NCI-H1436 treated with DMSO at 0.1 percent for 48 hours (cell line): Measurements from ENCODE around the gene TMEM243.
"Not testable (repeated sequence)": the region's sequence is repeated elsewhere in the genome, so short reads cannot be mapped to it uniquely, and the experiment has no call there.

Experiments
- DNase-seq: peaks from one replicate; lab custom pipeline; 2025; lab: John Stamatoyannopoulos, UW

TMEM243 gene, protein sequence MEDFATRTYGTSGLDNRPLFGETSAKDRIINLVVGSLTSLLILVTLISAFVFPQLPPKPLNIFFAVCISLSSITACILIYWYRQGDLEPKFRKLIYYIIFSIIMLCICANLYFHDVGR

DNA sequence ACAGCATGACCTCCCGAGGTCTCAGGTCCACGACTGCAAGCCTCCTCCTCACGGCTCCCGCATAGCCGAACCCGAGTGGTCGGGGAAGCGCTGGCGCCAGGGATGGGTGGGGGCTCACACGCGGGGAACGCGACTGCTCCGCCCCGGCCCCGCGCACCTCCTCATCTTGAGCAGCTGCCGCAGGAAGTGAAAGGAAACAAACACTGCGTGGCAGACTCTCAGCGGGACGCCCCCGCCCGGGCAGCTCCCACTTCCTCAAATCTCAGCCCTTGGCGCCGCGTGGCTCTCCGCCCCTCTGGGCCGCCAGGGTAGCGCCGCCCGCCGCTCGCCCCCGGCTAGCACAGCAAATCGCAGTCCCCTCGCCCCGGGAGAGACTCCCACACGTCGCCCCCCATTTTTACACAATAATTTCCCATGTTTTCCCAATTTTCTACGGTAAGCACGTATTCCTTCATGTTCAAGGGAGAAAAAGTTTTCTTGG, at the start of gene TMEM243:
Gene TMEM243 (minus strand): TSS at position 188 of the 481 bp plus-strand sequence. CDS start 229 bp downstream, outside the sequence.
- DNase-seq: no peak

DNA sequence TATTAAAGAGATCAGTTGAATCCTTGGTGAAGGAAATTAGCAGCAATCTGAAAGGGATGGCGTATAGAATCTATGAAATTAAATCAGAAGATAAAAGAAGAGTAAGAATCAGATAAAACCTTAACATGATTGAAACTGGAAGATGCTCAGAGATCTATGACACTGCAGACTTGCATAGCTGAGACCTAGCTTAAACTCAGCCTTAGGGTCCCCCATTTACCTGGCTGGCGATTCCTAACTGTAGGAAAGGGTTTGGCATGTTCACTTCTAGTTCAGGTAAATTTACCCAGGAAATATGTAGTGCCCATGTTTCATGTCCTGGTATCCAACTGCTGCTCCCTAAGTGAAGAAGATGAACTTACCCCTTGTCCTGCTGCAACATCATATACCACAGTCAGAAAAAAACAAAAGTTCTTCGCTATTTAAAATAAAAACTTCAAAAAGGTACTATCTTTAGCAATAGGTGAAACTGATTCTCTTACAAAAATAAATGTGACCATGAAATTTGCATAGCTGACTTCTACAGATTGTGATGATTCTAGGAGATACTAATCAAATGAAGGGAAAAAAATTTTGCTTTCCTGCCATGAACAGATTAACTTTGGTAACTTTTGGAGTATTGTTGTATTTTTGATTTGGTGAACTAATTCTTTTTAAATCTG, 47.8 kb upstream of the TMEM243 start:
- DNase-seq: no peak

DNA sequence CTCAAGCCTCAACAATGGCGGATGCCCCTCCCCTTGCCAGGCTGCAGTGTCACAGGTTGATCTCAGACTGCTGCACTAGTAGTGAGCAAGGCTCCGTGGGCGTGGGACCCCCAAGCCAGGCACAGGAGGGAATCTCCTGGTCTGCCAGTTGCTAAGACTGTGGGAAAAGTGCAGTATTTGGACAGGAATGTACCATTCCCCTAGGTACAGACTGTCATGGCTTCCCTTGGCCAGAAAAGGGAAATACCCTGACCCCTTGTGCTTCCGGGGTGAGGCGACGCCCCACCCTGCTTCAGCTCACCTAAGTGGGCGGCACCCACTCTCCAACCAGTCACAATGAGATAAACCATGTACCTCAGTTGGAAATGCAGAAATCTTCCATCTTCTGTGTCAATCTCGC, 44.0 kb upstream of the TMEM243 start:
- DNase-seq: no peak

DNA sequence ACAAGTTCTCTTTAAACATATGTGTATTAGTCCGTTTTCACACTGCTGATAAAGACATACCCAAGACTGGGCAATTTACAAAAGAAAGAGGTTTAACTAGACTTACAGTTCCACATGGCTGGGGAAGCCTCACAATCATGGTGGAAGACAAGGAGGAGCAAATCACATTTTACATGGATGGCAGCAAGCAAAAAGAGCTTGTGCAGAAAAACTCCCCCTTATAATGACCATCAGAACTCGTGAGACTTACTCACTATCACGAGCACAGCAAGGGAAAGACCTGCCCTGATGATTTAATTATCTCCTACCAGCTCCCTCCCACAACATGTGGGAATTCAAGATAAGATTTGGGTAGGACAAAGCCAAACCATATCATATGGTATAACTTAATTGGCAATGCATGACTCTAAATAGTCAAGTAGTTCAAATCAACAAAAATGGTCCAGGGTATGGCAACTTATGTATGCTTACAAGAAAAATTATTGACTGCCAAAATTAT, 34.1 kb upstream of the TMEM243 start:
- no peak for DNase-seq

DNA sequence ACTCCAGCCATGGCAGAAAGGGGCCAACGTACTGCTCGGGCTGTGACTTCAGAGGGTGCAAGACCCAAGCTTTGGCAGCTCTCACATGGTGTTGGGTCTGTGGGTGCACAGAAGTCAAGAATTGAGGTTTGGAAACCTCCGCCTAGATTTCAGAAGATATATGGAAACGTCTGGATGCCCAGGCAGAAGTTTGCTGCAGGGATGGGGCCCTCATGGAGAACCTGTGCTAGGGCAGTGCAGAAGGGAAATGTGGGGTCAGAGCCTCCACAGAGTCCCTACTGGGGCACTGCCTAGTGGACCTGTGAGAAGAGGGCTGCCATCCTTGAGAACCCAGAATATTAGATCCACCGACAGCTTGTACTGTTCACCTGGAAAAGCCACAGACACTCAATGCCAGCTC, 26.1 kb upstream of the TMEM243 start:
- not testable (repeated sequence) for DNase-seq

DNA sequence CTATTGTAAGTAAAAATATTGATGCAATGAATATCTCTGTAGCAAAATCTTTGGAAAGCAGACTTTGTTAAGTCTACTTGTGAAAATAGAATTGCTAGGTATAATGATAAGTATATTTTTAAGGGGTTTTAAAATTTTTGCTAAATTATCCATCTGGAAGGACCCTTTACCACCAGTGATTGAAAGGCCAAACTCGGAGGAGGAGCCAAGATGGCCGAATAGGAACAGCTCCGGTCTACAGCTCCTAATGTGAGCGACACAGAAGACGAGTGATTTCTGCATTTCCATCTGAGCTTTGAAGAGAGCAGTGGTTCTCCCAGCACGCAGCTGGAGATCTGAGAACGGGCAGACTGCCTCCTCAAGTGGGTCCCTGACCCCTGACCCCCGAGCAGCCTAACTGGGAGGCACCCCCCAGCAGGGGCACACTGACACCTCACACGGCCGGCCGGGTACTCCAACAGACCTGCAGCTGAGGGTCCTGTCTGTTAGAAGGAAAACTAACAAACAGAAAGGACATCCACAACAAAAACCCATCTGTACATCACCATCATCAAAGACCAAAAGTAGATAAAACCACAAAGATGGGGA, 19.0 kb upstream of the TMEM243 start:
- not testable (repeated sequence) for DNase-seq

DNA sequence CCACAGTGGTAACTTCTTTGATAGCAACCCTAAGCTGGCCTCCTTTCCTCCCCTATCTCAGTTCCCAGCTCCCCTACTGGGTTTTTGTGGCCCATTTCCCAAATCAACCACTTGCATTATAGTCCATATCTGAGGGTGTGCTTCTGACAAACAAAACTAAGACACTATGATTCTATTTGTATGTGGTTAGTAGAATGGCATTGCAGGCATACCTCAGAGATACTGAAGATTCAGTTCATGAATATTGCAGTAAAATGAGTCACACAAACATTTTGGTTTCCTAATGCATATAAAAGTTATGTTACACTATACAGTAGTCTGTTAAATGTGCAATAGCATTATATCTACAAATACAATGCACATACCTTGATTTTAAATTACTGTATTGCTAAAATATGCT, 15.4 kb upstream of the TMEM243 start:
- DNase-seq: no peak

DNA sequence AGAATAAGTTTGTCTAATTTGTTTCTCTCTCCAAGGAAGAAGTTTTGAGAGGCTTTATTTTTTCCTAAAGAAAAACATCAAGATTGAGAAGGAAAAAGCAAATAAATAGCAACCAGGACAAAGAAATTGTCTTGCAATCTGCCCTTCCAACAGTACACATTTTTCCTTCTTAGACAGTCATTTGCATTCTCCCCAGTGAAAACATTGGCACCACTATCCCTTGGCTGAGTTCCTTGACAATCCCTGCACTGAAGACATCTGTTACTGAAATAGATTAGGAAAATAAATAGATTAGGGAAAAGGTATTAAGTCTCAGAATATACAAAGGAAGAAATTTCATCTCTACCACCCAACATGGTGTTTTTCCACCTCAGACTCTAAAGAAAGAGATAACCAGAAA, 12.2 kb upstream of the TMEM243 start:
- DNase-seq: no peak

DNA sequence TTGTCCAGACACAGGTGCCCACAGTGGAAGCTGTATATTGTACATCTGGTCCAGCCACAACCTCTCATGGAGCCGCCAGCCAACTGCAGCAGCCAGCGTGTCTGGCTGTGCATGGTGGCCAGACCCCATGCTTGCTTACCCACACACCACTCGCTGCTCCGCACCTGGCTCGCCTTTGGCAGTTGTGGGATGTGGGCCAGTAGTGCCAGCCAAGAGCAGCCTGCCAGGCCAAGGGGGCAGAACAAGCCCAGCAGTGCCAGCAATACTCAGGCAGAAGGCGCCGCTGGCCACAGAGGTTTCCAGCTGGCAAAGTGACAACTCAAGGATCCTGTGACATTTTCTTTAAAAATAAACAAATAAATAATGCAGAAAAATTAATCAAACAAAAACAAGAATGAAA, 11.7 kb upstream of the TMEM243 start:
- DNase-seq: no peak

DNA sequence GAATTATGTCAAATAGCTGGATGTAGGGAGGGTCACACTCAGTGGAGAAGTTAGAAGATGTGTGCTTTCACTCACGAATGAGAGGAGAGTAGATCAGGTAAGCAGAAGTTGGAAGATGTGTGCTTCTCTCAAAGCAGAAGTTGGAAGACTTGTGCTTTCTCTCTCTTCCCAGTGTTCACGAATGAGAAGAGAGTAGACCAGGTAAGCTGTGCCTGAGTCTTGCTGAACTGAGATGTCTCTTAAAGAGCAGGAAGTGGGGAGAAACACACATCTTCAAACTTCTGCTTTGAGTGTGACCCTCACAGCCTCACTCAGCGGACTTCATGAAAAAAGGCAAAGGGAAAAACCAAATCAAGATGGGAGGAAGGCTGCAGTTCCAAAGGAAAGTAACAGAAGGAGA, 7.0 kb upstream of the TMEM243 start:
- DNase-seq: no peak

DNA sequence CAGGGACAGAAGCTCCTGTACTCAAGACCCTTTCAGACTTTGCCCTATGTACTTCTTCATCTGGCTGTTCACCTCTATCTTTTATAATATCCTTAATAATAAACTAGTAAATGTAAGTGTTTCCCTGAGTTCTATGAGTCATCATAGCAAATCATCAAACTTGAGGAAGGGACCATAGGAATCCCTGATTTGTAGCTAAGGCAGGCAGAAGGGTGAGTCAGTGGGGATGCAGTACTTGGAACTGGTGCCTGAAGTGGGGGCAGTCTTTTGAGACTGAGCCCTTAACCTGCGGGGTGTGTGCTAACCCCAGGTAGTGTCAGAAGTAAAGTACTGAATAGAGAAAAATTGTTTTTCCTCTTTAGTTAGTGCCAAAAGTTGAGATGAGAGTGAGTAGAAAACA, 6.2 kb upstream of the TMEM243 start:
- DNase-seq: no peak

DNA sequence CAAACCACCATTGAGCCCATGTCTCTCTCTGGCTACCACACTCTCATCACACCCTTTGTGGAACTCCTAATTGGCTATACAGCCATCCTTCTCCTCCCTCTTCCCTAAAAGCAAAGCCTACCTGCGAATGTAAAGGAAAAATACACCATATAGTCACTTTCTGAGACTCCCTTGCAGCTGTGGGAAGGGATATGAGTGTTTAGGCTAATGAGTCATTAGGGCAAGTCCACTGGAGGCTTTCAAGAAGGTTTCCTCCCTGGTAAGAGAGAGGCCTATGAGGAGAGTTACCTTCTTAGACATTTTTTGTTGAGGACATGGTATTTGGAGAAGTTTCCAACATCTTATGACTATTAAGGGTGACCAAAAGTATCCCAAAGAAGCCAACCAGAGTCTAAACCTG, 4.1 kb upstream of the TMEM243 start:
- DNase-seq: no peak

DNA sequence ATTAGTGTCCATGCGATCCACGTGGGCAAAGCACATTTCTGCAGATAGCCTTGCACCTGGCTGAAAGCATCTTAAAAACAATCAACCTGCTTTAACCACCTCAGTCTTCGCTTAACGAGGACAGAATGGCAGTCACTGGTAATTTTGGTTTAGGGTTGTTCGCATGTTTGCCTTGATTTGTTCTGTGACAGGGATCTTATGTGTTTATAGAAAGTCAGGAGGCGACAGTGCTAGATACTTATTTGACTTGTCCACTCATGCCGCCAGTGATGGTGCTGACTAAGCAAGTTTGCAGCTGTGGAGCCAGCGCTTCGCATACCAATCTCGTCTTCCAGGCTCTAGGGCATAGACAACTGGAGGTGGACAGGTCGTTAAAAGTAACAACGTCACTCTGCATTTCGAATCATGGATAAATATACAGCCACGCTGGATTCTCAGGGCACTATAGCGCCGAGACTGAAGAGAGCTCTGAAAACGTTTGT, 1.2 kb upstream of the TMEM243 start:
- DNase-seq: no peak

DNA sequence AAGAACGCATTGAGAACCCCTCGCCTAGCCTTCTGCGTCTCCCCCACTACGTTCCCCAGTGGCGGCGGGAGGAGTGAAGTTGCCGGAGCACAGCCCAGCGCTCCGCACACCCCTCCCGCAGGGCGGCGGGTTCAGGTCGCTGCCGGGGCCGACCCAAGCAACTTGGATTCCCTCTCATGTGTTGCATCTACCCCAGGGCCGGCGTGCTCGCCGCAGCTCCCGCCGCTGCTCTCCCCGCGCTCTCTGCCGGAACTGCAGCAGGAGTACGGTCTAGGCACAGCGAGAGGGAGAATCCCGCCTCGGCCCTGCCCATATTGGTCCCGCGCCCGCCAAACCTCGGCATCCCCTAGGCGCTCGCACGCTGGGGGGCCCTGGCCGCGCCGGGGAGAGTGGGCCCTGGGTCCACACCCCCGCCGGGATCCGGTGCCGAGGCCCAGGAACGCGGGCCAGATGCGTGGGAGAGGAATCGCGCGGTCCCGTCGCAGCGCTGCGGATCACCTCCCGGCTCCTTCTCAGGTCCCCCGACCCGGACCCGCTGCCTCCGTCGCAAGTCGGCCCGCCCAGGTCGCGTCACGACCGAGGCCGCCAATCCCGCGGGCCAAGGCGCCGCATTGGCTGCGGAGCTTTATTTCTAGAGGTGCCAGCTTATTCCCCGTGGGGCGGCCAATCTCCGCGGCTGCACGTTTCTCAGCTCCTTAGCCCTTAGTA, 648 bp upstream of the TMEM243 start:
- DNase-seq: peak; percentile 51

DNA sequence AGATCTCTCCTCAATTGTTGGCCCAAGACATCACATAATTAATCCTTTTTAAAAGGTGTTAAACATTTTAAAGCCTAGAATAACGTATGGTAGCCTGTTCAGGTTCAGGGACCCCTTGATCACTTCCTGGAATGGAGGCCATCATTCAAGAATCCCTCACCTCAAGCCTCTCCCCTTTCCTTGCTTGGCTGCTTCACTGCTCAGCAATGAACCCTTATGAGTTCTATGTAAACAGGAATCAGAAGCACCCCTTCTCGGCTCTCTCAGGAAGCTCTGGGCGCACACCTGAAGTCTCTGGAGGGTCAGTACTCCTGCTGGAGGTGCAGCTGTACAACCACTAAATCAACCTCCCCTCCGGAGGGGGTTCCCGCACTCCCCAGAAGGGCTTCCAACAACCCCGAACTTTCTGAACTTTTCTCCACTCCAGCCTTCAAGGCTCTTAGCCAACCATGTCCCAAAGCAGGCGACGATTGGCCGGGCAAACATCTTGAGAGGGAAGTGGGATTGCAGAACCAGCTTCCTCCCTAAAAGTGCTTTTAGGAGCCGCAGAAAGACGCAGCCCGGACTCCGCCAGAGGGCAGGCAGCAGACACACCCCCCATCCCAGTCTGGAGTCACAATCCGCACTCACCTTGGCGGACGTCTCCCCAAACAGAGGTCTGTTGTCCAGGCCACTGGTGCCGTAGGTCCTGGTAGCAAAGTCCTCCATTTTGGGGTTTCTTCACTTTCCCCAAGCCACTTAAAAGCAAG, 562 bp downstream of the TMEM243 start:
- no peak for DNase-seq

DNA sequence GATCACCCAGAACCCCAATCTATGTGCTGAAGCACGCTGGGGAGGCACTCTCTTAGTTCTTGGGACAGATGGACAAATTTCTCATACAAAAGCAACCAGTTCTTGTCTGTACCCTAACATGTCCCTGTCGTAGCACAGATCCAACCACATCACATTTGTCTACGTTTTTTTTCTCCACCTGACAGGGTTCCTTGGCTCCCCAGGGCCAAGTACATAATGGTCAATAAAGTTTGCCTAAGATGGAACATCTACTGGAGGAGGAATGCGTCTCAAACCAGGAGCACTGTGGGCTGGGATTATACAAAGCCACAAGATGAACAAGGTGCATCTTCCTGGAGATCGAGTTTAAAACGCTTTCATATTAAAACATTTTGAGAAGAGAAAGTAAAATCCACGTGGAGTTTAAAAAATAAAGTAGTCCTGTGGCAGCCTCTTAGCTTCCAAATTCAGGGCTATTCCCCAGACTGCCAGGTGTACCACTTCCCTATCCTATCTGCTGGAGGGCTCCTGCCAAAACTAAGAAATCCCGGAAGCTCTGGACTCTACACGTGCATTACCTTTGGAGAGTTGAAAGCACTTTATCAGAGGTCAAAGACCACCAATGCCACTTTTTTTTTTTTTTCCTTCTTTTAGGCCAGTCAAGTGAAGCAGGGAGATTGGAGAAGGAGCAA, 1.4 kb downstream of the TMEM243 start:
- DNase-seq: no peak

DNA sequence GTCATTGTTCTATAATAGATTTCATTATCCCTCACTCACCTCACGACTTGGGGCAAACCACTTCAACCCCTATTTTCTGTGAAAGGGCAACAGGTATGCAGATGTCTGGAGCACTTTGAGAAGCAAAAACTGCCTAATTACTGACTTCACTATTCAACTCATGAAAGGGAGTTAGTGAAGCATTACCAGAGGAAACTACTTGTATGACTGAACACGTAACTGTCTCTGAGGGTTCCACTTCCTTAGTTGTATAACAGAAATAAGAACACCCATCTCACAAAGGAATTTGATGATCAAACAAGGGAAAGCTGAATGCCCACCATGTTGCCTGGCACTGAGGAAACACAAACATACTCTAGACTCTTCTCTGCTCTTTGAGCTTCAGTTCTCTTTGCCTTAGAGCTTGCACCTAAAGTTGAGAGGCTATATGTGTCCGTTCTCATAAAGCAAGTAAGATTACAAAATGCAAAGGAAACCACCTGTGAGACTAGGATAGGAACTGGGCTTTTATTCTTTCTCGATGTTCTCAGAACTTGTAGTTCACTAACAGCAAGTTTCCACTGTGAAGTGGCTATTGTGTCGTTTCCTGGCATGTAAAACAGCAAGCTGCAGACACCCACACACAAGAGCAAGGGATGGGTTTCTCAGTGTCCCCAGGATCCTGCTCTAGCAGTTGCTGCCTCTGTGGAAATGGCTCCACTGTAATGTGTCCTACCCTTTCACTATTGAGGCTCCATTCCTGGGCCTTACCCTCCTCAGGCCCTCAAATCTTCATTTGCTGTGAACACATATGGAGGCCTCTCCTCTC, 2.6 kb downstream of the TMEM243 start:
- DNase-seq: no peak

DNA sequence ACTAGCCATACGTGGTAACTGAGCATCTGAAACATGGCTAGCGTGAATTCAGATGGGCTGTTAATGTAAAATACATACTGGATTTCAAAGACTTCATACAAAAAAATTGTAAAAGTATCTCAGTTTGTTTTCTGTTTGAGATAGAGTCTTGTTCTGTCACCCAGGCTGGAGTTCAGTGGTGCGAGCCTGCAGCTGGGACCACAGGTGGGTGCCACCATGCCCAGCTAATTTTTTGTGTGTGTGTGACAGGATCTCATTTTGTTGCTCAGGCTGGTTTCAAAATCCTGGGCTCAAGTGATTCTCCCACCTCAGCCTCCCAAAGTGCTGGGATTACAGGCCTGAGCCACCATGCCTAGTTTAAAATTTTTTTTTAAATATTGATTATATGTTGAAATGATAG, 4.5 kb downstream of the TMEM243 start:
- no peak for DNase-seq

DNA sequence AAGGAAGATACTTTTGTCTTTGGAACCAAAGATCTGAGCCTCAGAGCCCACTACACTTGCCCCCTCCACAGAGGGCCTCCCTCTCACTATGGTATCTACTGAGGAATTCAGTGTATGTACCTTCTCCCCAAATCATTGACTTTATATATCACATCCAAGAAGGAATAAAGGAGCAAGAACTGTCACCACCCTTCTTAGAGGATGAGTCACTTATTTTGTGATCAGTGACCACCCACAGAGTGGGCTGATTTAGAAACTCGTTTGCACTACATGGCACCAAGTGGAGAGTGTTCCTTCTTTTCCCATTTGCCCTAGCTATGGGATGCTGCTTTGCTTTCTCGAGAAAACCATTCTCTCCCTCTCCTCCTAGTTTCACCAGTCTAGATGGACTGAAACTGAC, 5.7 kb downstream of the TMEM243 start:
- no peak for DNase-seq

DNA sequence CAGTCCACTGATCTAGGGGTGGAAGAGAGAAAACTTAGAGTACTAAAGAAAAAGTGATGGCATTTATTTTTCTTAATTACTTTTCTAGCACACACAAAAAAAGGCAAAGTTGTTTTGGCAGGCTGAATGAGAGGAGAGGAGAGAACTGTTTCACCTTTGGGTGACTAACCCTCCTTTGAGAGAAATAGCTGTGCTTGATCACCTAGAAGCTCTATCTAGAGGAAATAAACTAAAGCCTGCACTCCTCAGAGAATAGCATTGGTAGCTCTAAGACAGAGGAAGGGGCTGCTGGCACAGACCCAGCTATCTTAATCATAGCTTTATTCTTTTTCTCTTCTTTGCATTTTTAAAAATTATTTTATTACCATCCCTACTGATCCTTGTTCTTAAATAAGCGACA, 6.3 kb downstream of the TMEM243 start:
- no peak for DNase-seq

DNA sequence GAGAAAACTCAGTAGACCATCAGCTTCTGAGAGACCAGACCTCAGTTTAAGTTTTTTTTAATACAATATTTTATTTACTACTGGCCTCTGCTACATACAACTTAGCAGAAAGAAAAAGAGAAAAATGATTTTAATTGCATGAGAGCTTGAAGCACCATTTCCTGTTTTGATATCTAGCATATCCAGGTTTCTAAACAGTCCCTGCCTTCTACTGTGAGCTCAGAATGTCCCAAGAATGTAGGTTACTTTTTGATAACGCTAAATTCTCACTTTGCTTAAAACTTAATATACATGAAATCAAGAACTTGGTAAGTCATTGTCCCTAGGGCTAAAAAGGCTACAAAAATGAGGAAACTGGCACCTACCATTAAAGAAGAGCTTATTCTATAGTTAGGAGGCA, 7.0 kb downstream of the TMEM243 start:
- no peak for DNase-seq
